ENCODE data around the gene FAM76A.
A peak's percentile ranks its signal among the peaks of the same experiment; 100 is the strongest.
"Not testable (repeated sequence)": the region's sequence is repeated elsewhere in the genome, so short reads cannot be mapped to it uniquely, and the experiment has no call there.

Gene FAM76A

GRCh38 chr1:27770293-27770830, 44.6 kb downstream of the FAM76A start:
- no peak for TF ChIP-seq CTCF (IDR thresholded peaks at IDR 0.05; ENCODE audit: low read depth, low read length, missing control alignments)
- no peak overlapping the region for H3K4me3 ChIP-seq (replicated peaks; ENCODE audit: low read depth, low read length)

GRCh38 chr1:27772036-27772931, 46.5 kb downstream of the FAM76A start:
- DNase-seq (ENCODE audit: extremely low read depth, low read depth) = no peak
- TF ChIP-seq CTCF (IDR thresholded peaks at IDR 0.05; ENCODE audit: low read depth, low read length, missing control alignments) = no peak
- H3K4me3 ChIP-seq (replicated peaks; ENCODE audit: low read depth, low read length) = peak overlapping the region; percentile 99

More at GRCh38 chr1:27770293-27770830, 44.6 kb downstream of the FAM76A start:
- no peak for DNase-seq (ENCODE audit: extremely low read depth, low read depth)

DNA sequence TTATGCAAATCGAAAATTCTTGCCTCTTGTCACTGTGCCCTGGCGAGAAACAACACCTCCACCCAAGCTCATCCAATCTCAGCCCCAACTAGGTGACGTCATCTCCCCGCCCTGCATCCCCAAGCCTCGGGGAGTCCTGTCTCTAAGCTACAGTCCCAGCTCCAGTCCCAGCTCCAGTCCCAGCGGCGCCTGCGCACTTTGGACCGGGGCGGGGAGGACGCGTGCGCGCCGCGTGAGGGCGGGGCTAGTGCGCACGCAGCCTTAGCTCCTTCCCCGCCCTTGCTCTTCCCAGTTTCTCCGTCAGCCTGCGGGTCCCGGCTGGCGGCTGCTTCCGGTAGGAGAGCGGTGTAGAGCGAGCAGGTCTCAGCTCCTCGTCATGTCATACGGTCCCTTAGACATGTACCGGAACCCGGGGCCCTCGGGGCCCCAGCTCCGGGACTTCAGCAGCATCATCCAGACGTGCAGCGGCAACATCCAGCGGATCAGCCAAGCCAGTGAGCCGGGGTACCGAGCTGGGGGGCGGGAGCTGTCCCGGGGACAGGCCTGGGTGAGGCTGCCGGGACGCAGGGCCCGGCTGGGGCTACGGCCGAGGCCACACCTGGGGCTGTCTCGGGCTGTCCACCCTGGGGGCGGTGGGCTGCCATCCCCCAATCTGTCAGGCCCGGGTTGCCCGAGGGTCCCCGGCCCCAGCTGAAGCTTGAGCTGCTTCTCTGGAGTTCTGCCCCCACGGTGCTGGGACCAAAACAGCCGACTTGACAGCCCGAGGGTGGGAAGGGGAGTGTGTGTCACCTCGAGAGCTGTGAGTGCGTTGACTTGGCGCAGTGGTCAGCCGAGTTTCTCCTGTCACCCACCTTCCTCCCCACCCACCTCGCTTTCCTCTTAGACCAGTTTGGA, 47.4 kb downstream of the FAM76A start, which contains the start of gene STX12:
Gene STX12, plus strand, starts transcription at position 288 of the 894 bp plus-strand sequence. Its CDS starts 89 bp downstream, at position 377.
- peak; percentile 99 for DNase-seq (ENCODE audit: extremely low read depth, low read depth)
- H3K4me3 ChIP-seq (replicated peaks; ENCODE audit: low read depth, low read length) = peak within 1 kb of the TSS; percentile 99
- TF ChIP-seq CTCF (IDR thresholded peaks at IDR 0.05; ENCODE audit: low read depth, low read length, missing control alignments) = no peak

GRCh38 chr1:27773826-27774445, 48.2 kb downstream of the FAM76A start:
- DNase-seq (ENCODE audit: extremely low read depth, low read depth) = no peak
- no peak for TF ChIP-seq CTCF (IDR thresholded peaks at IDR 0.05; ENCODE audit: low read depth, low read length, missing control alignments)
- H3K4me3 ChIP-seq (replicated peaks; ENCODE audit: low read depth, low read length) = peak overlapping the region; percentile 99

- no peak for DNase-seq (ENCODE audit: extremely low read depth, low read depth)
- TF ChIP-seq CTCF (IDR thresholded peaks at IDR 0.05; ENCODE audit: low read depth, low read length, missing control alignments) = no peak
- peak overlapping the region; percentile 99 for H3K4me3 ChIP-seq (replicated peaks; ENCODE audit: low read depth, low read length)
Measured at GRCh38 chr1:27774654-27775053, 48.9 kb downstream of the FAM76A start.

DNA sequence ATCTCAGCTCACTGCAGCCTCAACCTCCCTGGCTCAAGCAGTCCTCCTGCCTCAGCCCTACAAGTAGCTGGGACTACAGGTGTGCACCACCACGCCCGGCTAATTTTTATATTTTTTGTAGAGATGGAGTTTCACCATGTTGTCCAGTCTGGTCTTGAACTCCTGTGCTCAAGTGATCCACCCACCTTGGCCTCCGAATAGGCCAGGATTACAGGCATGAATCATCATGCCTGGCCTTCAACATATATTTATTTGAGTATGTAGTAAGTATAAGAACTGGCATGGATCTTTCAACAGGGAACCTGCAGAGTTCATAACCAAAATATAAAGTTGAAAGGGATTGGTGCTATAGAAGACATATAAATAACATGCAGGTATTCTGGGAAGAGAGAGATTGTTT, 49.6 kb downstream of the FAM76A start:
- not testable (repeated sequence) for DNase-seq (ENCODE audit: extremely low read depth, low read depth); H3K4me3 ChIP-seq (replicated peaks; ENCODE audit: low read depth, low read length)

DNA sequence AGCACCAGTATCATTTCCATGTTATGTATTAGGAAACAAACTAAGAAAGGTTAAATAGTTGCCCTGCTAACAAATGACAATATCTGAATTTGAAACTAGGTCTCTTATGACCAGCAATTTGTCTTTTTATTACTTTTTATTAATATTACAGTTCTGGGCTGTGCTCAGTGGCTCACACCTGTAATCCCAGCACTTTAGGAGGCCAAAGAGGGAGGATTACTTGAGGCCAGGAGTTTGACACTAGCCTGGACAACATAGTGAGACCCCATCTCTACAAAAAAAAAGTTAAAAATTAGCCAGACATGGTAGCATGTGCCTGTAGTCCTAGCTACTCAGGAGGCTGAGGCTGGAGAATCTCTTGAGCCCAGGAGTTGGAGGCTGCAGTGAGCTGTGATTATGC, 50.5 kb downstream of the FAM76A start:
- not testable (repeated sequence) for H3K4me3 ChIP-seq (replicated peaks; ENCODE audit: low read depth, low read length)

More for the DNA sequence above, 50.5 kb downstream of the FAM76A start:
- DNase-seq (ENCODE audit: extremely low read depth, low read depth) = not testable (repeated sequence)

All from HFF-Myc (cell line).